ENCODE results near the gene KIAA1586. TPM values are rescaled to one million over a fixed set of nuclear protein-coding genes. Genes with fewer than 3 reads are reported as not detected.
A peak's percentile ranks its signal among the peaks of the same experiment; 100 is the strongest.
"Not testable (repeated sequence)": the region's sequence is repeated elsewhere in the genome, so short reads cannot be mapped to it uniquely, and the experiment has no call there.

Gene KIAA1586
- 8.3 and 8.7 TPM in 2 replicates for polyA plus RNA-seq (2013)

DNA sequence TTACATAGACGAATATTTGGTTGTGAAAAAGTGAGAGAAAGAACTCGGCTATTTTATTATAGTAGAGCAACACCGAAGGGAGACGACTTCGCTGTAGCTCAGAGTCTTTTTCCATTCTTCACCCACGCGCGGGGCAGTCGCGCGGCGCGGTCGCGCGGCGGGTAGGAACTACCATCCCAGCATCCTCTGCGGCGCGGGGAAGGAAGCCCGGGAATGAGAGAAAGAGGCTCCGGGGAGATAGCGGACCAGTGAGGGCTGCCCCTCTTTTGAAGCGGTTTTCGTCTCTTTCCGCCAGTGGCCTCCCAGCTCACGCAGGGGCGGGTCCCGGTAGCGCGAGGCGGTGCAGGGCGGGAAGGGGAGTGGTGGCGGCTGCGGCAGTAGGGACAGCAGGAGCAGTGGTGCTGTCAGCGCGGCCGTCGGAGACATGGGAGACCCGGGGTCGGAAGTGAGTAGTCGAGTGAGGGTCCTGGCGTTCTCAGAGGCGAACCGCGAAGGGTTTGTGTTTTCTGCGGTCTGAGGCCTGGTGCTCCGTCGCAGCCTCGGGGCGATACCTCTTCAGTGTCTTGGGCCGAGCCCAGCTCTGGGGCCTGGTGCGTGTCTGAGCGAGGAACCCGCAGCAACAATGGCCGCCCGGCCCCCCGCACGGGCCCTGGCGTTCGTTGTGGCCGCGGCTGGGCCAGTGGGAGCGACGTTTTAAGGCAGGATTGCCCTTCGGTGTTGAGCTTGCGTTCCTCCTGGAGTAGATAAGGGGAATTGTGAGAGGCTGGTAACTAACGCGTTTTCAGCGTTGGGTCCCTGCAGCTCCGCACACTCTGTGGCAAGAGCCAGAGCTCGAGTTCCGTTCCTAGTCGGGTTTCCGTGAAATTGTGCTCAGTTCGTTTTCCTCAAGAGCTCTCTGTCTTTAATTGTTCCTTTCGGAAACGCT, at the start of gene KIAA1586:
KIAA1586 (plus strand) TSS at position 362 of the 925 bp plus-strand sequence; CDS start at position 425, 63 bp downstream.
- H3K79me1 ChIP-seq (ENCODE audit: low read length); H3K23ac ChIP-seq (ENCODE audit: low read length); H2AFZ ChIP-seq (ENCODE audit: insufficient read depth, low read length, poor library complexity); H3K27ac ChIP-seq (ENCODE audit: low read depth, low read length); H2AK5ac ChIP-seq (ENCODE audit: low read length); H3K18ac ChIP-seq (ENCODE audit: low read length); H2BK120ac ChIP-seq (ENCODE audit: insufficient read depth, low read length, poor library complexity); H3K4me1 ChIP-seq (ENCODE audit: control insufficient read depth in 1 of 2, insufficient read depth in 2 of 2, low read length in 2 of 2); H3K27me3 ChIP-seq (ENCODE audit: insufficient read depth, low read length); H3K4ac ChIP-seq (ENCODE audit: low read depth, low read length); H3K9me3 ChIP-seq (ENCODE audit: insufficient read depth, low read depth, low read length); H3K14ac ChIP-seq (ENCODE audit: low read length); H3K36me3 ChIP-seq (ENCODE audit: control insufficient read depth in 1 of 2, insufficient read depth in 2 of 2, low read length in 2 of 2); H4K12ac ChIP-seq (ENCODE audit: low read depth, low read length); H4K91ac ChIP-seq (ENCODE audit: low read depth, low read length); H3K79me2 ChIP-seq (ENCODE audit: control insufficient read depth, insufficient read depth, low read length, poor library complexity); H2BK5ac ChIP-seq (ENCODE audit: low read depth, low read length, poor library complexity); H2BK12ac ChIP-seq (ENCODE audit: low read length): not testable (repeated sequence)
- WGBS (ENCODE audit: extremely low coverage, insufficient coverage, insufficient read length), result no CpG with 5 or more reads among the region's 78 CpGs
- peak within 1 kb of the TSS; percentile 1 for H4K8ac ChIP-seq (ENCODE audit: low read depth, low read length)
- peak within 1 kb of the TSS; percentile 77 for H3K4me3 ChIP-seq (ENCODE audit: low read depth, low read length)
- peak; percentile 81 to 86 for DNase-seq
- H3K4me2 ChIP-seq (ENCODE audit: low read length), result peak within 1 kb of the TSS; percentile 69
- H3K9ac ChIP-seq (ENCODE audit: low read length), result peak within 1 kb of the TSS; percentile 33

- H3K23ac ChIP-seq (ENCODE audit: low read length), result no peak overlapping the region
- no peak overlapping the region for H4K91ac ChIP-seq (ENCODE audit: low read depth, low read length)
- H2AFZ ChIP-seq (ENCODE audit: insufficient read depth, low read length, poor library complexity), result no peak overlapping the region
- no peak overlapping the region for H2BK12ac ChIP-seq (ENCODE audit: low read length)
- H3K9ac ChIP-seq (ENCODE audit: low read length), result no peak overlapping the region
- peaks cover 7% of the 10 kb centered on the region for H3K9me3 ChIP-seq (ENCODE audit: insufficient read depth, low read depth, low read length)
- H2AK5ac ChIP-seq (ENCODE audit: low read length), result no peak overlapping the region
- H4K8ac ChIP-seq (ENCODE audit: low read depth, low read length), result no peak overlapping the region
- H2BK120ac ChIP-seq (ENCODE audit: insufficient read depth, low read length, poor library complexity), result no peak overlapping the region
- H3K4me3 ChIP-seq (ENCODE audit: low read depth, low read length), result no peak overlapping the region
- H3K36me3 ChIP-seq (ENCODE audit: control insufficient read depth in 1 of 2, insufficient read depth in 2 of 2, low read length in 2 of 2), result peaks cover 4 to 6% of the 10 kb centered on the region in 2 experiments
- no peak overlapping the region for H3K4ac ChIP-seq (ENCODE audit: low read depth, low read length)
- no peak overlapping the region for H3K4me2 ChIP-seq (ENCODE audit: low read length)
- no peak overlapping the region for H3K27ac ChIP-seq (ENCODE audit: low read depth, low read length)
- H3K79me1 ChIP-seq (ENCODE audit: low read length), result peaks cover 2% of the 10 kb centered on the region
- H4K12ac ChIP-seq (ENCODE audit: low read depth, low read length), result no peak overlapping the region
- DNase-seq, result no peak
- H3K79me2 ChIP-seq (ENCODE audit: control insufficient read depth, insufficient read depth, low read length, poor library complexity), result no peaks in the 10 kb centered on the region
- H3K18ac ChIP-seq (ENCODE audit: low read length), result no peak overlapping the region
- H2BK5ac ChIP-seq (ENCODE audit: low read depth, low read length, poor library complexity), result no peak overlapping the region
- H3K27me3 ChIP-seq (ENCODE audit: insufficient read depth, low read length), result no peaks in the 10 kb centered on the region
- H3K4me1 ChIP-seq (ENCODE audit: control insufficient read depth in 1 of 2, insufficient read depth in 2 of 2, low read length in 2 of 2), result peaks cover 3% of the 10 kb centered on the region in 2 experiments
- no peak overlapping the region for H3K14ac ChIP-seq (ENCODE audit: low read length)
These were observed 47.4 kb upstream of the KIAA1586 start for GRCh38 chr6:56999049-56999448.

DNA sequence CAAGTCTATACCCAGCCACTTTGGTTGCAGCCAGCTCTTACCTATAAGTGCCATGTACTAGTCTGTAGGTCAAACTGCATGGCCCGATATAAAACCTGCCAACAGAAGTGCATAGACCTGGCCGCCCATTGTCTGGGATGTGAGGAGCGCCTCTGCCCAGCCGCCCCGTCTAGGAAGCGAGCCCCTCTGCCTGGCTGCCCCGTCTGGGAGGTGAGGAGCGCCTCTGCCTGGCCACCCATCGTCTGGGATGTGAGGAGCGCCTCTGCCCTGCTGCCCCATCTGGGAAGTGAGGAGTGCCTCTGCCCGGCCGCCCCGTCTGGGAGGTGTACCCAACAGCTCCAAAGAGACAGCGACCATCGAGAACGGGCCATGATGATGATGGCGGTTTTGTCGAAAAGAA, 46.7 kb upstream of the KIAA1586 start:
- H3K36me3 ChIP-seq (ENCODE audit: control insufficient read depth in 1 of 2, insufficient read depth in 2 of 2, low read length in 2 of 2); H3K4me2 ChIP-seq (ENCODE audit: low read length); H2BK12ac ChIP-seq (ENCODE audit: low read length); H3K79me2 ChIP-seq (ENCODE audit: control insufficient read depth, insufficient read depth, low read length, poor library complexity); H3K9me3 ChIP-seq (ENCODE audit: insufficient read depth, low read depth, low read length); H3K4me3 ChIP-seq (ENCODE audit: low read depth, low read length); H3K27ac ChIP-seq (ENCODE audit: low read depth, low read length); H2AK5ac ChIP-seq (ENCODE audit: low read length); H3K23ac ChIP-seq (ENCODE audit: low read length); H3K14ac ChIP-seq (ENCODE audit: low read length); H3K9ac ChIP-seq (ENCODE audit: low read length); H4K91ac ChIP-seq (ENCODE audit: low read depth, low read length); H3K27me3 ChIP-seq (ENCODE audit: insufficient read depth, low read length); H4K12ac ChIP-seq (ENCODE audit: low read depth, low read length); H3K18ac ChIP-seq (ENCODE audit: low read length); H3K79me1 ChIP-seq (ENCODE audit: low read length); H3K4ac ChIP-seq (ENCODE audit: low read depth, low read length); DNase-seq; H3K4me1 ChIP-seq (ENCODE audit: control insufficient read depth in 1 of 2, insufficient read depth in 2 of 2, low read length in 2 of 2); H2BK120ac ChIP-seq (ENCODE audit: insufficient read depth, low read length, poor library complexity); H2BK5ac ChIP-seq (ENCODE audit: low read depth, low read length, poor library complexity); H4K8ac ChIP-seq (ENCODE audit: low read depth, low read length); H2AFZ ChIP-seq (ENCODE audit: insufficient read depth, low read length, poor library complexity): not testable (repeated sequence)
- WGBS (ENCODE audit: extremely low coverage, insufficient coverage, insufficient read length), result no CpG with 5 or more reads among the region's 18 CpGs

- Histone ChIP-seq H3K79me2 (ENCODE audit: control insufficient read depth, insufficient read depth, low read length, poor library complexity) (no peaks in the 10 kb centered on the region), H2BK5ac (ENCODE audit: low read depth, low read length, poor library complexity) (no peak overlapping the region), H3K4me1 (ENCODE audit: control insufficient read depth in 1 of 2, insufficient read depth in 2 of 2, low read length in 2 of 2) (no peaks in the 10 kb centered on the region), H2AFZ (ENCODE audit: insufficient read depth, low read length, poor library complexity) (no peak overlapping the region), H3K4me2 (ENCODE audit: low read length) (no peak overlapping the region), H4K12ac (ENCODE audit: low read depth, low read length) (no peak overlapping the region), H4K91ac (ENCODE audit: low read depth, low read length) (no peak overlapping the region), H2BK120ac (ENCODE audit: insufficient read depth, low read length, poor library complexity) (no peak overlapping the region), H3K27ac (ENCODE audit: low read depth, low read length) (no peak overlapping the region), H3K9ac (ENCODE audit: low read length) (no peak overlapping the region), H3K14ac (ENCODE audit: low read length) (no peak overlapping the region), H3K9me3 (ENCODE audit: insufficient read depth, low read depth, low read length) (peaks cover 10% of the 10 kb centered on the region), H3K4ac (ENCODE audit: low read depth, low read length) (no peak overlapping the region), H3K4me3 (ENCODE audit: low read depth, low read length) (no peak overlapping the region), H3K18ac (ENCODE audit: low read length) (no peak overlapping the region), H2BK12ac (ENCODE audit: low read length) (no peak overlapping the region), H2AK5ac (ENCODE audit: low read length) (no peak overlapping the region), H3K27me3 (ENCODE audit: insufficient read depth, low read length) (no peaks in the 10 kb centered on the region), H4K8ac (ENCODE audit: low read depth, low read length) (no peak overlapping the region), H3K36me3 (ENCODE audit: control insufficient read depth in 1 of 2, insufficient read depth in 2 of 2, low read length in 2 of 2) (peaks cover 4 to 6% of the 10 kb centered on the region in 2 experiments), H3K23ac (ENCODE audit: low read length) (no peak overlapping the region), H3K79me1 (ENCODE audit: low read length) (no peaks in the 10 kb centered on the region)
- DNase-seq, result no peak
These were observed 44.3 kb upstream of the KIAA1586 start for GRCh38 chr6:57002197-57002596.

All from trophoblast cell (in vitro differentiated cells and primary cell).